Measurements from ENCODE around the gene RAPSN.

RAPSN gene

GRCh38 chr11:47431356-47432083 is 17.4 kb downstream of the RAPSN start:
- no peak for DNase-seq

DNA sequence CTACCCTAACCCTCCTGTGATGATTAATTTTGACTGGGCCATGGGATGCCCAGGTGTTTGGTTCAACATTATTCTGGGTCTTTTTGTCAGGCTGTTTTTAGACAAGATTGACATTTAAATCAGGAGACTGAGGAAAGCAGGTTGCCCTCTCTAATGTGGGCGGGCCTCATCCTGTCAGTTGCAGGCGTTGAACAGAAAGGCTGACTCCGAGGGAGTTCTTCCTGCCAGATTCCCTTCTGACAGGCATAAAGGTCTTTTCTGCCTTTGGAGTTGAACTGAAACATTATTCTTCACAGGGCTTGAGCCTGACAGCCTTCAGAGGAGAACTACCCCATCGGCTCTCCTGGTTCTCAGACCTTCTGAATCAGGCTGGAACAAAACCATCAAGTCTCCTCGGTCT is 18.4 kb downstream of the RAPSN start:
- DNase-seq = no peak

DNA sequence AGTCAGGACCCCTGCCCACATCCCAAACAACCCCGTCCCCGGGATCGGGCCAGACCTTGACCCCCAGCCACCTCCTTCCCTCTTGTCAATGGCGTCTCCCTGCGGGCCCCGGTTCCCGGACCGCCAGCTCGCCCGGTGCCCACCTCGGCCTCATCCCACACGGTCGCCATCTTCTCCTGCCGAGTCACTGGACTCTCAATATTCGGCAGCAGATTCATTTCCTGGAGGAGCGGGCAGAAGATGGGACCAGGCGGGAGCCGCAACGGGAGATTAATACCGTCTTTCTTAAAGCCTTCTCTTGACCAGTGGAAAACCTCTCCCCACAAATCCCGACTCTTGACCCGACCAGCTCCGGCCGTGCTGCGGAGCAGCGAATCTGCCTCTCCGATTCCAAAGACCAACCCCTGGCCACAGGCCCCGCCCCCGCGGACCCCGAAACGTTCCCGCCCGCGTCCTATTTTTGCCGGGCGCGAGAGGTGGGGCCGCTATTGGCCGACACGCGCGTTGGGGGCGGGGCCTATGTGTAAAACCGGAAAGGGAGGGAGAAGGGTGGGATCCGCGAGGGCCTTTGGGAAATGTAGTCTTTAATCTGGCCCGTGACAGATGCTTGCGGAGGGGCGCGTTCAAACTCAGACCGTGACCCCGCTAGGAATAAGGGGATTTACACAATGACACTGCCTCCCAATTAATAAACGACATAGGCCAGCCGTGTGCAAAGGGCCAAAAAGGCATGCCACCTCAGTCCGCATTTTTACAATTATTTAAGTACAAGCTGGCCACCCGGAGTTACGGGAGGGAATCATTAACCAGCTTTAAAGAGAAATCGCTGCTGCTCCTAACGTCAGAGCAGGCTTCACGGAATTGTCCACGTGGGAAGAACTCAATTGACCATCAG is 22.6 kb downstream of the RAPSN start, which contains the start of gene PSMC3:
TSS of gene PSMC3 (minus strand) at position 378 of the 895 bp plus-strand sequence. CDS start at position 218, 160 bp downstream.
- DNase-seq = peak; percentile 99

DNA sequence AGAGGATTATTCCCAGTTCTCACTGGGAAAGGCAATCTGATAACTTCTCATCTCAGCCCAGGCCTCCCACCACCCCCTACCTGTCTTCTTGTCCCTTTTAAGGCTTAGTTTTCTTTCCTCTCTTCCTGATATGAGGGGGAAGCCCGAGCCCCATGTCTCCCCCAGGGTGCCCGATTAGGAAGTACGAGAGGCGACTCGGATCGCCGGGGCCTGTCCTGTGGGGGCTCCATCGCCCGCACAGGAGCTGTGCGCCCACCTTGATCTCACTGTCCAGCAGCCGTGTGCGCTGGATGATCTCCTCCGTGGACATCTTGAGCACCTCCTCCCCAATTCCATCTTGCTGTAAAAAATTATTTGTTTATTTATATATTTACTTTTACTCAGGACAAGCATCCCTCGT is 23.3 kb downstream of the RAPSN start:
- no peak for DNase-seq

DNA sequence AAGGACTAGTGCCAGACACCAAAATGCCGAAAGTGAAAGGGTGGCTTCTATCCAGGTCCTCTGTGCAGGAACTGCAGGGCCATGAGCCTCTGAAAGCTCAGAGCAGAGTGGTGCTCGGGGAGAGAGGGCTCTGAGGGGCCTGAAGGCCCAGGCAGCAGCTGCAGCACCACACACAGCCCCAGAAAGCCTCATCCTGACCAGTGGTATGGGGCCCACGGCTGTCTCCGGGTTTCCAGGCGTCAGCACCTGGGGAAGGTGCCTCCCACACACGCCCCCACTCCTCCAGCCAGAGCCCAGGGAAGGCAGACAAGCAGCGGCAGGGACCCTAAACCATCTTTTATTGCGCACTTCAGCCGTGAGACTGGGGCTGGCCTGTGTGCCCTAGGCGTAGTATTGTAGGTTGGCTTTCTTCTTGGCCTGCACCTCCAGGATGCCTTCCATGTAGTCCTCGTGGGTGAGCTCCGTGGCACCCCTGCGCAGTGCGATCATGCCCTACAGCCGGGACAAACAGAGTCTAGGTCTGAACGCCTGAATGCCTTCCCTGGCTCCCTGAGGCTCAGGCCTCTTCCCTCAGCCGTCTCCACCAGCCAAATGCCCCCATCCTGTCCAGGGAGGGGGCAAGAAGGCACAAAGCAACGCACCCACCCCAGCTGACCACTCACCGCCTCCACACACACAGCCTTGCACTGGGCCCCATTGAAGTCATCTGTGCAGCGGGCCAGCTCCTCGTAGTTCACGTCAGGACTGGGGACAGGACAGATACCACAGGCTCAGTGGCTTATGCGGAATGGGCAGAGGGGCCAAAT is 30.3 kb downstream of the RAPSN start:
- DNase-seq = no peak

DNA sequence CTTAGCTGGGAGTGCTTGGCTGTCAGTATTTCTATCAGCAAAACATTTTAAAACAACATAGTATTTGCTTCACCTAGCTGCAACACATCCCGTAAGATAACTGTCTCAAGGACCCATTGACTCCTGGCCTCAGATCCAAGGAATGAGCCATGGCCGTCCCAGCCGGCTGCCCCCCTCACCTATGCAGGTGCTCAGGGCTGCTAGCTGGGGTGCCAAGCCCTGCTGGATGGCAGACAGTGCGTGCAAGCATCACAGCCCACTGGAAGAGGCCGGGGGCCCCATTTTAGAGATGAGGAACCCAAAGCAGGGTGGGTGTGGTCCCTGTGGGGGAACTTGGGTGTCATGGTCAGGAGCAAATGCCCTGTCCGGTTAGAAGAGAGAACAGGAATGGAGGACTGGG is 31.2 kb downstream of the RAPSN start:
- DNase-seq = no peak

DNA sequence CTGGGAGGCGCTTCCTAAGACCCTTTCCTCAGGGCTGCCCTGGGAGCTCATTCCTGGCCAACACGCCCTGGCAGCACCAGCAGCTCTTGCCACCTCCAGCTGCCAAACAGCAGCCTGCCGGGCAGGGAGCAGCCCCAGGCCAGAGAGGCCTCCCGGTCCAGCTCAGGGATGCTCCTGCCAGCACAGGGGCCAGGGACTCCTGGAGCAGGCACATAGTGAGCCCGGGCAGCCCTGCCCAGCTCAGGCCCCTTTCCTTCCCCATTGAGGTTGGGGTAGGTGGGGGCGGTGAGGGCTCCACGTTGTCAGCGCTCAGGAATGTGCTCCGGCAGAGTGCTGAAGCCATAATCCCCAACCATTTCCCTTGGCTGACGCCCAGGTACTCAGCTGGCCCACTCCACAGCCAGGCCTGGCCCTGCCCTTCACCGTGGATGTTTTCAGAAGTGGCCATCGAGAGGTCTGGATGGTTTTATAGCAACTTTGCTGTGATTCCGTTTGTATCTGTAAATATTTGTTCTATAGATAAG is 32.9 kb downstream of the RAPSN start:
- DNase-seq = no peak

- no peak for DNase-seq
Measured at GRCh38 chr11:47415091-47415854, 33.7 kb downstream of the RAPSN start.

- no peak for DNase-seq
Measured at GRCh38 chr11:47414685-47415070, 34.3 kb downstream of the RAPSN start.

- DNase-seq = no peak
Measured at GRCh38 chr11:47413908-47414684, 34.8 kb downstream of the RAPSN start.

- no peak for DNase-seq
Measured at GRCh38 chr11:47413351-47413750, 35.6 kb downstream of the RAPSN start.

- DNase-seq = peak; percentile 86
Measured at GRCh38 chr11:47411884-47412746, 36.8 kb downstream of the RAPSN start.

GRCh38 chr11:47410370-47411264 is 38.3 kb downstream of the RAPSN start:
- no peak for DNase-seq

GRCh38 chr11:47409440-47410369 is 39.2 kb downstream of the RAPSN start:
- DNase-seq = no peak

- DNase-seq = peak; percentile 67
Measured at GRCh38 chr11:47408598-47409439, 40.1 kb downstream of the RAPSN start.

GRCh38 chr11:47407746-47408590 is 41.0 kb downstream of the RAPSN start, which contains the start of gene SLC39A13:
TSS of gene SLC39A13 (plus strand) at chr11:47408590. CDS start at chr11:47410095, 1,505 bp downstream.
- peak; percentile 97 for DNase-seq

Data from activated effector memory CD4-positive, alpha-beta T cell treated with anti-CD3 and anti-CD28 coated beads, Interleukin-2, amount 50 U/mL, for 16 hours (primary cell).